ENCODE measurements around the gene ATP5ME. TPM values are rescaled to one million over a fixed set of nuclear protein-coding genes. Genes with fewer than 3 reads are reported as not detected.

The ATP5ME gene
- total RNA-seq, 1 experiment from 2014 or later = 425 TPM

- Histone ChIP-seq H3K56ac (ENCODE audit: insufficient read length, low read depth, low read length) (no peak overlapping the region), H2BK12ac (ENCODE audit: insufficient read length, low read depth, low read length) (no peak overlapping the region), H3K27ac (ENCODE audit: insufficient read length, low read depth, low read length) (no peak overlapping the region), H2BK15ac (ENCODE audit: low read depth, low read length) (no peak overlapping the region), H3K27me3 (ENCODE audit: insufficient read depth, low read length) (no peaks in the 10 kb centered on the region), H4K8ac (replicated peaks; ENCODE audit: insufficient read length, low read depth, low read length) (no peak overlapping the region), H3K14ac (ENCODE audit: insufficient read depth, low read length) (no peak overlapping the region), H2AK5ac (ENCODE audit: insufficient read length, low read length) (no peak overlapping the region), H4K5ac (ENCODE audit: insufficient read length, low read depth, low read length) (no peak overlapping the region), H2BK20ac (ENCODE audit: low read depth, low read length, poor library complexity, severe bottlenecking) (no peak overlapping the region), H3K79me2 (ENCODE audit: insufficient read depth, low read length) (no peaks in the 10 kb centered on the region), H3K4me2 (ENCODE audit: insufficient read depth, insufficient read length, low read length) (peak overlapping the region; percentile 53), H3K4me1 (ENCODE audit: insufficient read depth, low read length) (no peaks in the 10 kb centered on the region), H2BK5ac (ENCODE audit: insufficient read length, low read length) (no peak overlapping the region), H2AFZ (ENCODE audit: low read length) (no peak overlapping the region), H3K18ac (ENCODE audit: insufficient read length, low read depth, low read length) (no peak overlapping the region), H3K4ac (ENCODE audit: low read depth, low read length) (no peak overlapping the region), H3K9me3 (ENCODE audit: control insufficient read depth, low read depth, low read length) (no peaks in the 10 kb centered on the region), H4K91ac (ENCODE audit: insufficient read length, low read depth, low read length) (no peak overlapping the region), H3K79me1 (ENCODE audit: insufficient read depth, low read depth, low read length, poor library complexity, severe bottlenecking) (no peaks in the 10 kb centered on the region), H3K23ac (ENCODE audit: insufficient read length, low read depth, low read length) (no peak overlapping the region), H3K9ac (ENCODE audit: extremely low read depth, insufficient read length, low read length) (no peak overlapping the region), H3K23me2 (ENCODE audit: insufficient read length, low read depth, low read length, poor library complexity, severe bottlenecking) (peaks cover 5% of the 10 kb centered on the region), H4K20me1 (ENCODE audit: control insufficient read depth, insufficient read depth, insufficient read length) (no peaks in the 10 kb centered on the region), H3T11ph (ENCODE audit: low read length) (no peak overlapping the region), H2BK120ac (ENCODE audit: low read depth, low read length, poor library complexity, severe bottlenecking) (no peak overlapping the region)
- H3K4me3 Mint-ChIP-seq = peak overlapping the region; percentile 54 to 75
- no peaks in the 10 kb centered on the region; a peak in 1 of 5 replicates for H3K9me3 Mint-ChIP-seq
- peaks cover 2 to 20% of the 10 kb centered on the region in 2 experiments for H3K4me1 Mint-ChIP-seq
- peaks cover 13% of the 10 kb centered on the region for H3K27me3 Mint-ChIP-seq (ENCODE audit: low read depth)
- H3K27ac Mint-ChIP-seq = no peak overlapping the region
- H3K36me3 Mint-ChIP-seq (ENCODE audit: insufficient read depth in 1 of 3, low read depth in 3 of 3) = no peaks in the 10 kb centered on the region; a peak in 3 of 7 replicates
- no peak for TF ChIP-seq CTCF (conservative IDR thresholded peaks at IDR 0.05)
- no CpG with 5 or more reads among the region's 62 CpGs for WGBS (ENCODE audit: extremely low coverage, insufficient read length, low lambda C conversion rate)
- DNase-seq = peak; percentile 77
Observed at GRCh38 chr4:680928-681645, 7.0 kb upstream of the ATP5ME start.

All from H9 (cell line).